Muscle layer of colon (tissue), 2 donors: ENCODE measurements around the gene OR6C2.
"Not testable (repeated sequence)": the region's sequence is repeated elsewhere in the genome, so short reads cannot be mapped to it uniquely, and the experiment has no call there.

ENCODE experiments used
- H3K27ac ChIP-seq: one replicate; pipeline ENCODE4 v1.7.0; 2013; ENCODE audit warnings: low read depth, mild to moderate bottlenecking, low read length, moderate library complexity
- H3K27me3 ChIP-seq, 2 donors: one replicate each; pipeline ENCODE4 v1.7.0; 2013; ENCODE audit warnings: low read length in 2 of 2, mild to moderate bottlenecking in 2 of 2; ENCODE audit not compliant: insufficient read depth in 2 of 2, control insufficient read depth in 1 of 2
- H3K36me3 ChIP-seq: one replicate; pipeline ENCODE4 v1.7.0; 2013; ENCODE audit warnings: mild to moderate bottlenecking, low read length; ENCODE audit not compliant: insufficient read depth
- H3K4me1 ChIP-seq: one replicate; pipeline ENCODE4 v1.7.0; 2013; ENCODE audit warnings: mild to moderate bottlenecking, low read length; ENCODE audit not compliant: insufficient read depth
- H3K4me3 ChIP-seq, 2 donors: one replicate each; pipeline ENCODE4 v1.7.0; 2013; ENCODE audit warnings: low read length in 2 of 2, low read depth in 1 of 2, mild to moderate bottlenecking in 1 of 2, moderate library complexity in 1 of 2
- H3K9ac ChIP-seq: one replicate; pipeline ENCODE4 v1.7.0; 2013; ENCODE audit warnings: low read length
- H3K9me3 ChIP-seq: one replicate; pipeline ENCODE4 v1.7.0; 2013; ENCODE audit warnings: mild to moderate bottlenecking, low read length
- donor health status: abdominal sarcoma.
- donor health status: Adenocarcinoma of cecum.

The OR6C2 gene

DNA sequence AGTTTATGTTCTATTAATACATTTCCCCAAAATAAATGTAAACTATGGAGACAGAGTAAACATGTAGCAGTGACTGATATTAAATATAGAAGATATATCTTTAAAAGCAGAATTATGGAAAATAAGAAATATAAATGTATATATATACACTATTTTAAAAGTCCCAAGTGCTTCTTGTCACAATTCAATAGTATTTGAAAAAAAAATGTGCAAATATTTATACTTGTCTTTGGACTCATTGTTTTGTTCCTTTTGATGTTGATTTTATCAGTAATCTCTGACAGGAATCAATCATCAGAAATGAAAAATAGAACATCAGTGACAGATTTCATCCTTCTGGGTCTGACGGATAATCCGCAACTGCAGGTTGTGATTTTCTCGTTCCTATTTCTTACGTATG lies 17.9 kb upstream of the OR6C2 start, which contains the start of gene OR6C76:
Gene OR6C76 (plus strand): TSS at position 301 of the 400 bp plus-strand sequence. CDS start 0 bp downstream, at position 301.
- Histone ChIP-seq H3K27me3 (no peaks in the 10 kb centered on the region), H3K4me3 (no peak within 1 kb of the TSS), H3K9me3 (no peaks in the 10 kb centered on the region), H3K36me3 (no peaks in the 10 kb centered on the region), H3K4me1 (no peaks in the 10 kb centered on the region), H3K9ac (no peak within 1 kb of the TSS), H3K27ac (no peak within 1 kb of the TSS)

DNA sequence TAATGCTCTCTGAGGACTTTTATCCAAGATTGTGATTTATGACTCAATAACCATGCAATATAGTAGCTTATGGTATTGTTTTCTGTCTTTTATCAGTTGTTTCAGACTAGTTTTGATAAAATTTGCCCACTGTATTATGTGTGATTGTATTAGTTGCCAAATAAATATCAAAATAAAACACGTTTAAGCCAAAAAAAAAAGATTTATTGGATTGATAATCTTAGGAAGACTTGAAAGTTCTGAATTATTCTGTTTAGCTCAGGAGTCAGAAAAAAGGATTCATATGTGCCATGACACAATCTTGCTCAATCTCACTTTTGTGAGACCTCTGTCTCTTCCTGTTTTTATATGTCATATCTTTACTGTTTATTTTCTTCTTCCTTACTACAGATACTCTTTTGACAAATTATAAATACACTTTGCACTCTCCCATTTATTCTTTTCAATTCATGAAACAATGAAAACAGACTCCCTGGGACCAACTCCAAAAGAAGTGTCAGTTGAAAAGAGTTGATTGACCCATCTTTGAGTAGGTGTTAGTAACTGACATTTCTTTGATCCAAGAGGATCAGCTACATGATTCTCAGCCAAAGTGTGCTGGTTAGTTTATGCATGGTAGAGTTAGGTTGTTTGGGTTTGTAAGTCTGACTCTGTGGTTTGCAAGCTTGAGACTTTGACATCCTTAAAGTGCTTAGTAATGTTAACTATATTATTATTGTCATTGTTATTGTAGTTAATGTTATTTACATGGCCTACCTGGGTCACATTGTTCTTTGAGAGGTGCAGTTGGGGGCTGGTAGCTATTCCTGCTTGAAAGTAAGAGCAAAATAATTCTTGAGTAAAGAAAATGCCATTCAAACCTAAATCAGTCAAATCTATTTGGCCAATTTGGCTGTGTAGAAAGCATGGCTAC lies 15.3 kb upstream of the OR6C2 start:
- Histone ChIP-seq H3K4me1 (no peaks in the 10 kb centered on the region), H3K27ac (no peak overlapping the region)

DNA sequence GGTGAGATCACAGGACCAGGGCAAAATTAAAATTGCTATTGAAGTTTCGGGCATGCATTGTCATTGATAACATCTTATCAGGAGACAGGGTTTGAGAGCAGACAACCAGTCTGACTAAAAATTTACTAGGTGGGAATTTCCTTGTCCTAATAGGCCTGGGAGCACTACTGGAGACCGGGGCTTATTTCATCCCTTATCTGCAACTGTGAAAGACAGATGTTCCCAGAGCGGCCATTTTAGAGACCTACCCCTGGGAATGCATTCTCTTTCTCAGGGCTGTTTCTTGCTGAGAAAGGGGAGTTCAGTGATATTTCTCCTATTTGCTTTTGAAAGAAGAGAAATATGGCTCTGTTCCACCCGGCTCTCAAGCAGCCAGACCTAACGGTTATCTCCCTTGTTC lies 2.6 kb upstream of the OR6C2 start:
- not testable (repeated sequence) for H3K27me3 ChIP-seq, H3K4me3 ChIP-seq, H3K4me1 ChIP-seq, H3K9ac ChIP-seq, H3K36me3 ChIP-seq, H3K9me3 ChIP-seq, H3K27ac ChIP-seq

More for the DNA sequence above, 15.3 kb upstream of the OR6C2 start:
- no peaks in the 10 kb centered on the region for H3K9me3 ChIP-seq
- no peak overlapping the region for H3K9ac ChIP-seq
- no peaks in the 10 kb centered on the region for H3K27me3 ChIP-seq
- H3K4me3 ChIP-seq, result no peak overlapping the region
- H3K36me3 ChIP-seq, result no peaks in the 10 kb centered on the region

DNA sequence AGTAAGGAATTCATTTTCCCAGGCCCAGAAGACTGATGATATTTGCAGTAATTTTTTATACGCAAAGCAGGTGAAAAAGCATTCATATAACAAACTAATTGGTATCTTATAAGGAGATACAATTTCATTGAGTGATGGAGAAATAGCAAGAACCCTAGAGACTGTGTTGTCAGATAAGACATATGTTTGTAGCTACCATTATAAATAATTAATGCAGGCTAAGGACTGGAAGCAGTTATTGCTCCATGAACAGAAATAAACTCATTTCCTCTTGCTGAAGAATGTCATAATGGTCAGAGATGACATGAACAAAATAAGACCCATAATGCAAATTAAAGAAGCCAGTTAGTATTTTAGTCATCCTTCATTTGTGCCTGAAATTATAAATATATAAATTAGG lies 1.5 kb downstream of the OR6C2 start:
- H3K27ac ChIP-seq, result no peak overlapping the region
- no peaks in the 10 kb centered on the region for H3K9me3 ChIP-seq
- H3K9ac ChIP-seq, result no peak overlapping the region
- no peaks in the 10 kb centered on the region for H3K27me3 ChIP-seq
- H3K4me1 ChIP-seq, result no peaks in the 10 kb centered on the region
- H3K4me3 ChIP-seq, result no peak overlapping the region
- no peaks in the 10 kb centered on the region for H3K36me3 ChIP-seq

DNA sequence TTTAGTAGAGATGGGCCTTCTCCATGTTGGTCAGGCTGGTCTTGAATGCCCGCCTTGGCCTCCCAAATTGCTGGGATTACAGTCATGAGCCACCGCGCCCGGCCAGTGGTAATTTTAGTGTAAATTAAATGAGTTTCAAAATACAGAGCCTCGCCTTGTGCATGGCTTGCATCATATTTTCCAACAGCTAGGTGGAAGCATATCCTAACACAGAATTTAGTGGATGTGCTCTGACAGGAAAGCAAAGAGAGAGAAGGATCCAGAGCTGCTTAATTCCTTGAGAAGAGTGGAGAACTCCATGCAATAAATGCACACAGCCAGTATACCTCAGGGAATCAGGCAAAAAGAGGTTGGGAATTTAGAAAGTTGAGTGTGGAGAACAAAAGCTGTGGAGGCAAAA lies 2.5 kb downstream of the OR6C2 start:
- Histone ChIP-seq H3K4me3 (no peak overlapping the region), H3K9ac (no peak overlapping the region), H3K36me3 (no peaks in the 10 kb centered on the region), H3K27me3 (no peaks in the 10 kb centered on the region), H3K9me3 (no peaks in the 10 kb centered on the region), H3K4me1 (no peaks in the 10 kb centered on the region), H3K27ac (no peak overlapping the region)

DNA sequence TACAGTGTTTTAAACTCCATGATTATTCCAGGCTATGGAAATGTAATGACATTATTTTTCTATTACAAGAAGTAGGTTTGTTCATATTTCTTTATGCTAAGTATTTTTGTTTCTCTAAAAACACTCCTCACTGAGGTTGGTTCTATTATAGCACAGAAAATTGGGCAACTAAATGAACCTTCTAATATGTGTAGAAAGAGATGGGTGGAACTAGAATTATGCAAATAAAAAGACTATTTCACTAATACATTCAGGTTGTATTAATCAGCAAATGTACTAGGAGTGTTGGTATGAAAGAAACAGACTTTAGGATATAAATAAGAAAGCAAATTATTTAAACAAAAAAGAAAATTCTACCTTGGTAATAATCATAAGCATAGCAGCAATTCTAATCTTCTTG lies 4.9 kb downstream of the OR6C2 start:
- H3K9me3 ChIP-seq, result no peaks in the 10 kb centered on the region

DNA sequence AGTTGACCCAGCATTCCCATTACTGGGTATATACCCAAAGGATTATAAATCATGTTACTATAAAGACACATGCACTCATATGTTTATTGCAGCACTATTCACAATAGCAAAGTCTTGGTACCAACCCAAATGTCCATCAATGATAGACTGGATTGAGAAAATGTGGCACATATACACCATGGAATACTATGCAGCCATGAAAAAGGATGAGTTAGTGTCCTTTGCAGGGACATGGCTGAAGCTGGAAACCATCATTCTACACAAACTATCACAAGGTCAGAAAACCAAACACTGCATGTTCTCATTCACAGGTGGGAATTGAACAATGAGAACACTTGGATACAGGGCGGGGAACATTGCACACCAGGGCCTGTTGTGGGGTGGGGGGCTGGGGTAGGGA lies 21.1 kb downstream of the OR6C2 start:
- H3K4me3 ChIP-seq, H3K36me3 ChIP-seq, H3K9me3 ChIP-seq, H3K9ac ChIP-seq, H3K27me3 ChIP-seq, H3K27ac ChIP-seq, H3K4me1 ChIP-seq: not testable (repeated sequence)

More for the DNA sequence above, 4.9 kb downstream of the OR6C2 start:
- Histone ChIP-seq H3K36me3 (no peaks in the 10 kb centered on the region), H3K27me3 (no peaks in the 10 kb centered on the region), H3K27ac (no peak overlapping the region), H3K4me3 (no peak overlapping the region), H3K9ac (no peak overlapping the region), H3K4me1 (no peaks in the 10 kb centered on the region)

DNA sequence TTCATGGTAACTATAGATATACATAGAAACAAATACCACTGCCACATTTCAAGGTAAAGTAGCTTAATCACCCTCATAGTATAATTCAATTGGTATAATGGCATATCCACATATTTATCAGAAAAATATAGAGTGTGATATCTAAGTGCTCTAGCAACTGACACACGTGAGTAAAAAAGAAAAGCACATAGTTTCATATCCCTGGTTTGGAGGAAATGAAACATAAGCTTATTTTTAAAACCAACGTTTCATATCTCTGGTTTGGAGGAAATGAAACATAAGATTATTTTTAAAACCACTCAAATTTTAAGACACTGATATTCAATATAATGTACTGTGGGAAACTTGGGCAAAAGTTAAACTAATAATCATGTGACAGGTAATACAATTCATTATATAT lies 24.0 kb downstream of the OR6C2 start:
- Histone ChIP-seq H3K4me3 (no peak overlapping the region), H3K4me1 (no peaks in the 10 kb centered on the region), H3K27ac (no peak overlapping the region), H3K9me3 (no peaks in the 10 kb centered on the region), H3K36me3 (no peaks in the 10 kb centered on the region), H3K9ac (no peak overlapping the region), H3K27me3 (no peaks in the 10 kb centered on the region)

DNA sequence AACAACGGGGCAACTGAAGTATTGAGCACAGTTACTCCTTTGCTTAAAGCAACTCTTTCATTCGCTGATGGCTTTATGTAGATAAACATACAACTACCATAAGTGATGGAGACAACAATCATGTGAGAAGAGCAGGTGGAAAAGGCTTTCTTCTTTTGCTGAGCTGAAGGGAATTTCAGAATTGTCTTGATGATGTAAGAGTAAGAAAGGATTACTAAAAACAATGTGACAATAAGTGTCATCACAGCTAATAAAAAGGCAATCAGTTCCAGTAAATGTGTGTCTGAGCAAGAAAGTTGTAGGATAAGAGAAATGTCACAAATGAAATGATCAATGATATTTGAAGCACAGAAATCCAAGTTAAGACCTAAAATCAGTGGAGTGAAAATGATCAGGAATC lies 25.4 kb downstream of the OR6C2 start:
- Histone ChIP-seq H3K4me1 (no peaks in the 10 kb centered on the region), H3K9ac (no peak overlapping the region), H3K27ac (no peak overlapping the region), H3K9me3 (no peaks in the 10 kb centered on the region), H3K36me3 (no peaks in the 10 kb centered on the region), H3K27me3 (no peaks in the 10 kb centered on the region), H3K4me3 (no peak overlapping the region)

DNA sequence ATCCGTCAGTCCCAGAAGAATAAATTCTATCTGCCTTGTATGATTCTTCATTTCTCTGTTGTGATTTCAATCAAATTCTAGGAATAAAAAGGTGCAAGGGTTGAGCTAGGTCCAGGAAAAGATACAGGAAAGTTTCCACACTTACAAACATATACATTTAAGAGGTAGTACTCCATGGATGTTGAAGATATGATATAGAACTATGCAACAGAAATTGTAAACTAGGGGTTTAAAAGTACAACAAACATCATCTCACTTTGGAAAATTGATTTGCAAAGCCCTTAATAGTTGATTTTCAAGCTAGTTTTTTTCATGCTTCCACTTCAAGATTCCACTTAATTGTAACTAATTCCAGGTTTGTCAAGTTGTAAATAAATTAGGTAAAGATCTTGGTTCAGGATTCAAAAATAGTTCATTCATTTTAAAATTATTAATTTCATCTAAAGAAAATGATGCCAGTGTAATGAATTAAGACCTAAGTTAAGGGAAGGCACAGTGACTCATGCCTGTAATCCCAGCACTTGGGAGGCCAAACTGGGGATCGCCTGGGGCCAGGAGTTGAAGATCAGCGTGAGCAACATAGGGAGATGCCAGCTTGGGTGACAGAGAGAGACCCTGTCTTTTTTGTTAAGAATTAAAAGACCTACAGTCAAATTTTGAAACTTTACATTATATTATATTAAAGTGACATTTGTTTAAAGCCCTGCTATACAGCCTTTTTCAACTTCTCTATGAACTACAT lies 26.4 kb downstream of the OR6C2 start, which contains the start of gene OR6C70:
Gene OR6C70 (minus strand): TSS at position 51 of the 742 bp plus-strand sequence. CDS start 0 bp downstream, at position 51.
- no peak within 1 kb of the TSS for H3K9ac ChIP-seq
- no peaks in the 10 kb centered on the region for H3K4me1 ChIP-seq
- H3K4me3 ChIP-seq, result no peak within 1 kb of the TSS
- H3K36me3 ChIP-seq, result no peaks in the 10 kb centered on the region
- H3K27ac ChIP-seq, result no peak within 1 kb of the TSS
- no peaks in the 10 kb centered on the region for H3K27me3 ChIP-seq
- H3K9me3 ChIP-seq, result no peaks in the 10 kb centered on the region

DNA sequence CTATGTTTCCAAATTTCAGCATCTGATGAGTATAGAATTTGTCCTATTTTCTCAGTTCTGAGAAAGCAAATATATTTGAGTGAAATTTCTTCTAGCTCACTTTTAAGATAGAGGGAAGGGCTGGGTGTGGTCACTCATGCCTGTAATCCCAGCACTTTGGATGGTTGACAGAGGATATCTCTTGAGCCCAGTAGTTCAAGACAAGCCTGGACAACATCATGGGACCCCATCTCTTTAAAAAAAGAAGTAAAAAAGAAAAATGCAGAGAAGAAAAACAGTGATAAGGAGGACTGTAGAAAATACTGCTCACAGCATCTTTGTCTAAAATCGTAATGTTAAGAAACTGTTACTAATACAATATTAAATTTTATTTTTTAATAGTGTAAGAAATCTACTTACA lies 28.4 kb downstream of the OR6C2 start:
- H3K9me3 ChIP-seq, result no peaks in the 10 kb centered on the region
- H3K27ac ChIP-seq, result no peak overlapping the region
- no peaks in the 10 kb centered on the region for H3K36me3 ChIP-seq
- H3K4me1 ChIP-seq, result no peaks in the 10 kb centered on the region
- H3K27me3 ChIP-seq, result no peaks in the 10 kb centered on the region
- H3K9ac ChIP-seq, result no peak overlapping the region
- H3K4me3 ChIP-seq, result no peak overlapping the region
